Panc1 (cell line): Measurements from ENCODE around the gene ABHD17A. TPM values are rescaled to one million over a fixed set of nuclear protein-coding genes. Genes with fewer than 3 reads are reported as not detected.

Experiments used
- ATAC-seq: fragments of 200-7000 bp; cut with Tn5 transposase; 2 replicates; pipeline ENCODE4 v1.9.1; 2020; ENCODE audit warnings: mild to moderate bottlenecking, moderate library complexity
- BruUV-seq: library from RNA; stranded (reverse); fragments of 400-500 nt; replicated peaks from 2 replicates; lab custom pipeline; 2021; lab: Mats Ljungman, UMichigan
- CTCF ChIA-PET: fragments of 300-600 bp; sonication (Branson Sonifier 250); formaldehyde crosslinking; loops from one replicate; lab custom pipeline; 2022; ENCODE audit warnings: antibody characterized with exemption; lab: Charles Lee
- POLR2A ChIA-PET: fragments of 300-600 bp; sonication (Branson Sonifier 250); formaldehyde crosslinking; loops from one replicate; lab custom pipeline; 2022; ENCODE audit warnings: antibody characterized with exemption; lab: Charles Lee
- DNase-seq: peaks from one replicate; pipeline ENCODE4 v3.0.0-alpha.2; 2010; ENCODE audit warnings: low read depth, low spot score
- H3K27ac ChIP-seq: 2 replicates; pipeline ENCODE4 v1.5.1; 2011; ENCODE audit warnings: mild to moderate bottlenecking, low read length, inconsistent platforms
- H3K27me3 ChIP-seq: fragments of 200-500 bp; sonication (Bioruptor generic); 2 replicates; pipeline ENCODE4 v1.6.0; 2014; ENCODE audit warnings: low read length, inconsistent platforms; ENCODE audit not compliant: control insufficient read depth, insufficient read depth
- H3K36me3 ChIP-seq: fragments of 200-500 bp; sonication (Bioruptor generic); 2 replicates; pipeline ENCODE4 v1.5.1; 2014; ENCODE audit warnings: inconsistent platforms, mild to moderate bottlenecking, low read length, moderate library complexity; ENCODE audit not compliant: control insufficient read depth, insufficient read depth
- H3K4me1 ChIP-seq: 2 replicates; pipeline ENCODE4 v1.5.1; 2011; ENCODE audit warnings: inconsistent platforms, mild to moderate bottlenecking, low read length, moderate library complexity; ENCODE audit not compliant: control insufficient read depth, insufficient read depth
- H3K4me3 ChIP-seq, 2 experiments: 2 replicates each; pipeline ENCODE4 v1.5.1; 2011 to 2012; ENCODE audit warnings: low read depth in 2 of 2, low read length in 2 of 2, mild to moderate bottlenecking in 2 of 2, inconsistent platforms in 1 of 2, moderate library complexity in 1 of 2
- H3K9me3 ChIP-seq: fragments of 200-500 bp; sonication (Bioruptor generic); 2 replicates; pipeline ENCODE4 v1.5.1; 2014; ENCODE audit warnings: low read depth, mild to moderate bottlenecking, inconsistent platforms, low read length, moderate library complexity; ENCODE audit not compliant: control insufficient read depth, insufficient read depth
- CTCF ChIP-seq: fragments of 450-650 bp; IDR thresholded peaks from 2 replicates; pipeline ENCODE4 v1.5.1; 2017; ENCODE audit warnings: mild to moderate bottlenecking
- POLR2AphosphoS5 ChIP-seq: IDR thresholded peaks from 2 replicates; pipeline ENCODE4 v1.6.1; 2012; ENCODE audit warnings: mild to moderate bottlenecking, low read depth, low read length, moderate library complexity
- REST ChIP-seq, 2 experiments: IDR thresholded peaks; 2 replicates each; pipeline ENCODE4 v1.6.1; 2011 to 2012; ENCODE audit warnings: low read depth in 2 of 2, control low read depth in 1 of 2, low read length in 1 of 2, mild to moderate bottlenecking in 1 of 2, moderate library complexity in 1 of 2; ENCODE audit not compliant: insufficient read depth in 1 of 2
- SIN3A ChIP-seq: IDR thresholded peaks from 2 replicates; pipeline ENCODE4 v1.6.1; 2012; ENCODE audit warnings: low read depth, mild to moderate bottlenecking, low read length, moderate library complexity, borderline replicate concordance; ENCODE audit not compliant: insufficient read depth
- TCF7L2 ChIP-seq: IDR thresholded peaks from 2 replicates; pipeline ENCODE4 v1.6.1; 2011; ENCODE audit warnings: mild to moderate bottlenecking, low read depth, low read length, inconsistent platforms
- in situ Hi-C: cut with HindIII; loops from 2 replicates; pipeline ENCODE4 v1.10.0; 2016; ENCODE audit warnings: low sequenced_read_pairs, low pct_unique_long_range_greater_than_20kb
- intact Hi-C: fragments of 100-400 bp; cut with micrococcal nuclease; formaldehyde crosslinking; loops from one replicate; pipeline ENCODE4 v1.10.0; 2022; ENCODE audit not compliant: unreplicated experiment
- total RNA-seq: library from RNA; stranded (reverse); gene quantifications from one replicate; pipeline ENCODE4 v1.2.1, GENCODE V29; 2021; ENCODE audit not compliant: unreplicated experiment

ABHD17A gene
- total RNA-seq, 1 experiment from 2014 or later: 57.1 TPM

GRCh38 chr19:1909761-1910080 is 24.4 kb upstream of the ABHD17A start:
- DNase-seq: no peak
- no peaks in the 10 kb centered on the region for H3K27me3 ChIP-seq
- no peaks in the 10 kb centered on the region for H3K9me3 ChIP-seq
- ChIA-PET POLR2A (no interaction called here), CTCF (no interaction called here)
- BruUV-seq: no TSS peak
- H3K4me1 ChIP-seq: peaks cover 12% of the 10 kb centered on the region
- H3K27ac ChIP-seq: no peak overlapping the region
- ATAC-seq: no peak
- intact Hi-C loops (no loop called here), in situ Hi-C loops (no loop called here)
- no peak overlapping the region for H3K4me3 ChIP-seq
- H3K36me3 ChIP-seq: no peaks in the 10 kb centered on the region
- no peak for TF ChIP-seq TCF7L2
- no peak for TF ChIP-seq CTCF
- TF ChIP-seq REST (IDR thresholded peaks at IDR 0.05; ENCODE audit: insufficient read depth in 1 of 2, low read depth in 2 of 2, low read length in 1 of 2): no peak
- no peak for TF ChIP-seq POLR2AphosphoS5
- TF ChIP-seq SIN3A: no peak

- Histone ChIP-seq H3K9me3 (no peaks in the 10 kb centered on the region), H3K4me1 (peaks cover 17% of the 10 kb centered on the region), H3K27me3 (no peaks in the 10 kb centered on the region), H3K4me3 (peak overlapping the region; percentile 33 to 45), H3K27ac (peak overlapping the region; percentile 79), H3K36me3 (no peaks in the 10 kb centered on the region)
- intact Hi-C loops (no loop called here), in situ Hi-C loops (no loop called here)
- no TSS peak for BruUV-seq
- ATAC-seq (0 out of 2 replicates have a peak, but pooled peaks have one; percentile 1), DNase-seq (no peak)
- ChIA-PET POLR2A (no interaction called here), CTCF (interaction anchor here (0.8 kb wide), 1 partner anchor 69 kb away, joined by 3 read pairs; no protein-coding TSS in a partner anchor)
- TF ChIP-seq REST (IDR thresholded peaks at IDR 0.05; ENCODE audit: insufficient read depth in 1 of 2, low read depth in 2 of 2, low read length in 1 of 2) (no peak), CTCF (no peak), SIN3A (no peak), POLR2AphosphoS5 (no peak), TCF7L2 (no peak)
These were observed 23.0 kb upstream of the ABHD17A start for GRCh38 chr19:1908364-1908678.
